GM21786 (cell line): Measurements from ENCODE around the gene SCMH1.
"Not testable (repeated sequence)": the region's sequence is repeated elsewhere in the genome, so short reads cannot be mapped to it uniquely, and the experiment has no call there.

Experiments used
- ATAC-seq: cut with Tn5 transposase; IDR thresholded peaks from one replicate; pipeline ENCODE4 v1.9.1; 2021; ENCODE audit not compliant: unreplicated experiment

The SCMH1 gene

GRCh38 chr1:41215623-41216022 lies 26.5 kb downstream of the SCMH1 start:
- no peak for ATAC-seq

DNA sequence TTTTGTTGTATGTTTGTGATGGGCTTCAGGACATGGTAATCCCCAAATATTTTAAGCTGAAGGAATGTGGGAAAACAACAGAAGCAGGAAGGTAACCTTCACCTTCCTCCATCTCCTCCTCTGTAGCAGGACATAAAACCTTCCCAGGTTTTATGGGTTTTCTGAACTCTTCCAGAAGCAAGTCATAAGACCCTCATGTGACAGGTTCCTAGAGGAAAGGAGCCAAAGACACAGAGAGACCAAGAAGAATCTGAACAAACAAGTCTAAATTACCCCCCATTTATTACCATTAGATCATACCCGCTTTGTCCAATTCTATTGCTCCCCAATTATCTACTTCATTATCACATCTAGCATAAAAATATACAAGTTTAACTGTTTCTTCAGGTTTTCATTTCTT lies 28.8 kb downstream of the SCMH1 start:
- no peak for ATAC-seq

- not testable (repeated sequence) for ATAC-seq
These were observed 30.5 kb downstream of the SCMH1 start for GRCh38 chr1:41211608-41212007.

- ATAC-seq, result not testable (repeated sequence)
These were observed 35.1 kb downstream of the SCMH1 start for GRCh38 chr1:41207053-41207452.

DNA sequence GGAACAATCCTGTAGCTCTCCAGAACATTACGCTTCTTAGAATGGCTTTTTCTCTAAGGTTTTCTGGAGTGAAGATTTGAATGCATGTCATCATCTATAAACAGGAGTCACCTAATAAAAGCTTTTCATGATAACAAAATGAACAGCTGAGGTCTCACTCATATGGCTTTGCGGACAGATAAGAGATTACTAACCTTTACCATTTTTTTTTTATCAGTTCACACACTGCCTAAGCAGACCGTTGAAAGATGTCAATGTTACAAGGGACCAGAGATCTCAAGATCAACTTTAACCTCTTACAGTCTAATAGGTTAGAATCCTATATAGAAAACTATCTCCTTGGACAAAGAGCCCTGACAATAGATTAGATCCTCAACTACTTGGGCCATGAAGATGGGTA lies 41.4 kb downstream of the SCMH1 start:
- no peak for ATAC-seq

- no peak for ATAC-seq
These were observed 42.7 kb downstream of the SCMH1 start for GRCh38 chr1:41199375-41199774.

- ATAC-seq, result no peak
These were observed 49.5 kb downstream of the SCMH1 start for GRCh38 chr1:41192456-41193178.

- ATAC-seq, result no peak
These were observed 57.7 kb downstream of the SCMH1 start for GRCh38 chr1:41184446-41184845.

DNA sequence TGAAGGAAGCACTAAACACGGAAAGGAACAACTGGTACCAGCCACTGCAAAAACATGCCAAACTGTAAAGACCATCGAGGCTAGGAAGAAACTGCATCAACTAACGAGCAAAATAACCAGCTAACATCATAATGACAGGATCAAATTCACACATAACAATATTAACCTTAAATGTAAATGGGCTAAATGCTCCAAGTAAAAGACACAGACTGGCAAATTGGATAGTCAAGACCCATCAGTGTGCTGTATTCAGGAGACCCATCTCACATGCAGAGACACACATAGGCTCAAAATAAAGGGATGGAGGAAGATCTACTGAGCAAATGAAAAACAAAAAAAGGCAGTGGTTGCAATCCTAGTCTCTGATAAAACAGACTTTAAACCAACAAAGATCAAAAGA lies 63.9 kb downstream of the SCMH1 start:
- not testable (repeated sequence) for ATAC-seq

DNA sequence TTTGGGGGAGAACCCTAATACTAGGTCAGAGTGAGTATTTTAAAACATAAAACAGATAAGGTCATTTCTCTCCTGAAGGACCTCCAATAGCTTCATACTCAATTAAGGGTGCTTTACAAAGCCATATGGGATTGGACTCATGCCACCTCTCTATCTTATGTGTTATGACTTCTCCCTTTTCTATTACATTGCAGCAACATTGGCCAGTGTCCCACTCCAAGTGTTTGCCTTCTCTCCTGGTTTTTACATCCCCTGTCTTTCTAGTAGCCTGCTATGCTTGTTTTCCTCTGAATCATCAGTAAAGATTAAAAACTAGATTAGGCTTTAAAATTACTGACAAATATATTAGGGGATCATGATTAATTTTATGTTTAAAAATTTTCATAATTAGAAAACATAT lies 66.6 kb downstream of the SCMH1 start:
- ATAC-seq, result no peak

DNA sequence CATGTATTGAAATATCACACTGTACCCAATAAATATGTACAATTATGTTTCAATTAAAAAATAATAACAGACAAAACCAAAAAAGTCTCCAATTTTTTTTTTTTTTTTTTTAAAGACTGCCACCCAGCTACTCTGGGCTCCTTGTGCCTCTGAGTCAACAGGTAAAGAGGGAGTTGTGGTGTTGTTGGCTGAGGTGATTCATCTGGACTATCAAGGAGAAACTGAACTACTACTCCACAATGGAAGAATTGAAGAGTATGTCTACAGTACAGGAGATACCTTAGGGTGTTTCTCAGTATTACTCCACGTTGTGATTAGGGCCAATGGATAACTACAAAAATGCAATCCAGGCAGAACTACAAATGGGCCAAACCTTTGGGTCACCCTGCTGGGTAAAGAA lies 67.9 kb downstream of the SCMH1 start:
- ATAC-seq, result no peak

GRCh38 chr1:41173651-41174050 lies 68.5 kb downstream of the SCMH1 start:
- ATAC-seq, result no peak

GRCh38 chr1:41171266-41171874 lies 70.7 kb downstream of the SCMH1 start:
- no peak for ATAC-seq

DNA sequence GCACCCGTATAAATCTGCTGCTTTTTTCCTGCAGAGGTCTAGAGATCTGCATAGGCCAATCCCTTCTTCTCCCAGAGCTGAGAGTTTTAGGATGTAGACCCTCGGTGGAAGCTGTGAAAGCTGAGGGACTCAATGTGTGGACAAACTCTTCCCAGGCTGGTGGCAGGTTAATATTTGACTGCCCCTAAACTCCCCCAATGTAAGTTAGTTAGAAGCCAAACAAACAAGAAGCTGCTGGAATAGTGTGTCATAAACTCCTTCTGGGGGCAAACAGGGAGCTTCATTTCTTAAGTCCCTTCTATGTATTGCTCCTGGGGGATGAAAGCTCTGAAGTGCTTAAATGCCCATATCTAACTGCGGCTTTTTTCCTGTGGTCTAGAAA lies 72.3 kb downstream of the SCMH1 start:
- ATAC-seq, result no peak

- ATAC-seq, result no peak
These were observed 72.9 kb downstream of the SCMH1 start for GRCh38 chr1:41169066-41169798.

GRCh38 chr1:41167667-41168066 lies 74.4 kb downstream of the SCMH1 start:
- ATAC-seq, result no peak

DNA sequence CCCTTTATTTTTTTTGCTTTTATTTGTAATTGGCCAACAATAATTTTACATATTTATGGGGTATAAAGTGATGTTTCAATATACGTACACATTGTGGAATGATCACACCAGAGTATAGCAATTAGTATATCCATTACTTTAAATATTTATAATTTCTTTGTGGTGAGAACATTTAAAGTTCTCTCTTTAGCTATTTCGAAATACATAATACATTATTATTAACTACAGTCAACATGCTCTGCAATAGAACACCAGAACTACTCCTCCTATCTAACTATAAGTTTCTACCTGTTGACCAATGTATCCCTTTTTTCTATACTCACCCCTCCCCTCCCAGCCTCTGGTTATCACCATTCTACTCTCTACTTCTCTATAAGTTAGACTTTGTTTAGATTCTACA lies 77.4 kb downstream of the SCMH1 start:
- ATAC-seq, result no peak

GRCh38 chr1:41162441-41162840 lies 79.7 kb downstream of the SCMH1 start:
- ATAC-seq, result no peak

DNA sequence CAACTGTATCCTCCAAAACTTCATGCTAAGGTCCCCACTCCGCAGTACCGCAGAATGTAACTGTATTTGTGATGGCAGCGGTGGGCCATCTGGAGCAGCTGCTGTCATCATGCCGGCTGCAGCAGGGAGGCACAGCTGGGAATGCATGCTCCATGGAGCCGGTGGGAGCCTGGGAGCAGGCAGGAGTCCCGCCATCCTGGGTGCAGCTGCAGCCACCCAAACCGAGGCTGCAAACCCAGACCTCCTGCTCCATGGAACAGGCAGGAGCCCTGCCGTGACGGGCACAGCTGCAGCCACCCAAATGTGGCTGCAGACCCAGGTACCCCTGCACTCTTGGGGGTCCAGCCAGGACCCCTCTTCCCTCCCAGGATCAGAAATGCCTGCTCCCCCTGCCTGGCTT lies 80.3 kb downstream of the SCMH1 start:
- no peak for ATAC-seq

- ATAC-seq, result no peak
These were observed 81.5 kb downstream of the SCMH1 start for GRCh38 chr1:41160498-41161110.

DNA sequence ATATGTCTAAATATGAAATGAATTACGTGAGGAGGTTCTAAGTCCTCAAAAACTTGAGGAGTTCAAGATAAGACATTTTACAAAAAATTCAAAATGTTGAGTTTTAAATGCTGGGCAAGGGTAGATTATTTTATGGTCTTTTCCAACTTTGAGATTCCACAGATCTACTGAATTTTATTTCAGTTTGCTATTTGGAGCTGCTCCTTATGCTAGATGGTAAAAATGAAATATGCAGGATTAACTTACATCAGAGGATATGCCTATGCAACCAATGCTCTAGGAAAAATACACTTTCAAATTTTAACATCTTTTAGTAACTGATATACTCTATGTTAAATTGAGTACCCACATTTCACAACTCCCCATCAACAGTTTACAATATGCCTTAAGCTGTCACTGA lies 83.1 kb downstream of the SCMH1 start:
- ATAC-seq, result no peak
